ENCODE data around the gene AIF1L. TPM values are rescaled to one million over a fixed set of nuclear protein-coding genes. Genes with fewer than 3 reads are reported as not detected.
"Not testable (repeated sequence)": the region's sequence is repeated elsewhere in the genome, so short reads cannot be mapped to it uniquely, and the experiment has no call there.

Gene AIF1L
- total and polyA plus RNA-seq, 2 experiments from 2014 or later: 14.3 to 18.8 TPM

DNA sequence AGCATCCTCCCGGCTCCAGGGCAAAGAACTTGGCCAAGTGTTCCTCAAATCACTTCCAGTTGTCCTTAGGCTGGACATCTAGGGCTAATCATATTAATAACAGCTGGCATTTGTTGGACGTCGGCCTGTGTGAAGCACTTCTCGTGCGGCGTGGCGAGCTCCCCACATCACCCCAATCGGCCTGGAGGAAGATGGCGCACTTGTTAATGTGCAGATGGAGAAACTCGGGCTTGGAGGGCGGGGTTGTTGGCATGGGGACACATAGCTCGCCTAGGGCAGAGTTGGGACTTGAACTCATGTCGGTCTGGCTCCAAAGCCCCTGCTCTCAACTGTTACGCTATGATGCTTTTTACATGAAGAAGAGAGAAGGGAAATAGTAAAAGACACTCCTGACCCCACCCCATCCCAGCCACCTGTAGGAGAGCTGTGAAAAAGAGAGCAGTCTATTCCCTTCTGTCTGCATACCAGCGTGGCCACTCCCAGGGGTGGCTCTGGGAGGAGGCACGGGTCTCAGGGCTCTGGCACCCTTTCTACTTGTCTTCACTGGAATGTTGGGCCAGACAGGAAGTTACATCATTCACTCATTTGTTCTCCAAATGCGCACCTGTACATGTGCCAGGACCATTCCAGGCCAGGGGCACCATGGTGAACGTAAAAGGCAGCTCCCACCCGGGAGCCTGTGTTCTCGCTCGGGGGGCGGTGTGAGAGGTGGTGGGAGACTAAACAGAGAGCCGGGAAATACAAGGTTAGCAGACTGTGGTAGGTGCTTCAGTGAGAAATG, 16.2 kb downstream of the AIF1L start:
- Histone ChIP-seq H3K27ac (no peak overlapping the region), H3K4me1 (ENCODE audit: low read depth) (no peaks in the 10 kb centered on the region), H3K36me3 (no peaks in the 10 kb centered on the region), H3K4me3 (no peak overlapping the region), H3K9me3 (ENCODE audit: low read depth) (no peaks in the 10 kb centered on the region), H3K27me3 (no peaks in the 10 kb centered on the region)
- no peak for DNase-seq (ENCODE audit: low read depth in 1 of 2, low spot score in 1 of 2)
- TF ChIP-seq CTCF (IDR thresholded peaks at IDR 0.05; ENCODE audit: low read depth, low read length): no peak

DNA sequence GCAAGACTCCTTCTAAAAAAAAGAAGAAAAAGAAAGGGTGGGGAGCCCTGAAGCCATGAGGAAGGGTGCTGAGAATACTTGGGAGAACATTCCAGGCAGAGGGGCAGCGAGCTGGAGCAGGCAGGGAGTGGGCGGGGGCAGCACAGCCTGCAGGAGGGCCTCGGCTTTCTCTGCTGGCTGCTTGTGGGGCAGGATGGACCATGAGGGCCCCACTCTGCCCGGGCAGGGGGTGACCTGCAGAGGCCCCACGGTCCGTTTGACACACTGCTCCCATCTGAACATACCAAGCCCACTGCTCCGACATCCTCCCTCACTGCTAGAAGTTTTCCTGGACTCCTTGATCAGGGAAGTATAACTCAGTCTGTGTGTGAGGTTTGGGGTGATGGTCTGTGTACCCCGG, 17.3 kb downstream of the AIF1L start:
- no peaks in the 10 kb centered on the region for H3K4me1 ChIP-seq (ENCODE audit: low read depth)
- no peak overlapping the region for H3K4me3 ChIP-seq
- H3K27me3 ChIP-seq: no peaks in the 10 kb centered on the region
- H3K27ac ChIP-seq: no peak overlapping the region
- no peaks in the 10 kb centered on the region for H3K36me3 ChIP-seq
- no peak for DNase-seq (ENCODE audit: low read depth in 1 of 2, low spot score in 1 of 2)
- H3K9me3 ChIP-seq (ENCODE audit: low read depth): no peaks in the 10 kb centered on the region
- TF ChIP-seq CTCF (IDR thresholded peaks at IDR 0.05; ENCODE audit: low read depth, low read length): no peak

GRCh38 chr9:131114084-131114535, 17.8 kb downstream of the AIF1L start:
- Histone ChIP-seq H3K9me3 (ENCODE audit: low read depth) (no peaks in the 10 kb centered on the region), H3K4me3 (no peak overlapping the region), H3K27me3 (no peaks in the 10 kb centered on the region), H3K4me1 (ENCODE audit: low read depth) (no peaks in the 10 kb centered on the region), H3K36me3 (no peaks in the 10 kb centered on the region), H3K27ac (no peak overlapping the region)
- DNase-seq (ENCODE audit: low read depth in 1 of 2, low spot score in 1 of 2): no peak
- TF ChIP-seq CTCF (IDR thresholded peaks at IDR 0.05; ENCODE audit: low read depth, low read length): no peak

DNA sequence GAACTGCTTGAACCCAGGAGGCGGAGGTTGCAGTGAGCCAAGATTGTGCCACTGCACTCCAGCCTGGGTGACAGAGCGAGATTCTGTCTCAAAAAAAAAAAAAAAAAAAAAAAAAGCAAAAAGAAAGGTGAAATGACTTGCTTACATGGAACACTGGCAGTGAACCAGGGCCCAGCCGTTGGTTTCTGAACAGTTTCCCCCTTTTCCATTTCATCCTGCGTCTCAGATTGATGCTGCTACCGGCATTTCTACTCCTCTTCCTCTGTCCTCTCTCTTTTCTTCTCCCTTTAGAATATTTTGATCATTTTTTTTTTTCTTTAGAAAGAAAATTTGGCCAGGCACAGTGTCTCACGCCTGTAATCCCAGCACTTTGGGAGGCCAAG, 19.0 kb downstream of the AIF1L start:
- H3K4me1 ChIP-seq (ENCODE audit: low read depth); H3K27me3 ChIP-seq; H3K36me3 ChIP-seq; H3K4me3 ChIP-seq; DNase-seq (ENCODE audit: low read depth in 1 of 2, low spot score in 1 of 2); H3K27ac ChIP-seq; H3K9me3 ChIP-seq (ENCODE audit: low read depth): not testable (repeated sequence)

DNA sequence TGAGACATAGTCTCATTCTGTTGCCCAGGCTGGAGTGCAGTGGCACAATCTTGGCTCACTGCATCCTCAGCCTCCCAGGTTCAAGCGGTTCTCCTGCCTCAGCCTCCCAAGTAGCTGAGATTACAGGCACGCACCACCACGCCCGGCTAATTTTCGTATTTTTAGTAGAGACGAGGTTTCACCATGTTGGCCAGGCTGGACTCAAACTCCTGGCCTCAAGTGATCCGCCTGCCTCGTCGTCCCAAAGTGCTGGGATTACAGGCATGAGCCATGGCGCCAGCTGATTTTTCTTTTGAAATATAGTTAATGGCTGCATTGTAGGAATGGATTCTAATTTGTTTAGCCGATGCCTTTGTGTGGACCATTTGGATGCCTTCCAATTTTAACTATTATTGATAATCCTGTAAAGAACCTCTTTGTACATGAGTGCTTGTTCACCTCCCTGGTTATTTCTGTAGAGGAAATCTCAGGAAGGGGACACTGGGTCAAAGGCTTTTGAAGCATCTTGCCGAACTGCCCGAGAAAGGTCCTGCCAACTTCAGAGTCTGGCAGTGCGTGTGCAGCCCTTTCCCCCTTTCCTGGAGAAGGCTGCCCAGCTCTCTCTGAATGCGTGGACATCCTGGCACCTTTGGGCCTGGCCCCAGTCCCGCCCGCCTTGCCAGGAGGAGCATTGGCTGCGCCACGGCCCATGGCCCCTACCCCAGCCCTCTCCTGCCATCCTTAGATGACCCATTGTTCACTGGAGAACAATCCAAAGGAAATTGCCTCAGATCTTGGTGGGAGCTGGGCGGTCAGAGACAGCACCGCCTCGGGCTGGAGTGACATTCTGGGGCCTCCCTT, 20.2 kb downstream of the AIF1L start:
- H3K27ac ChIP-seq: no peak overlapping the region
- no peaks in the 10 kb centered on the region for H3K36me3 ChIP-seq

More for the DNA sequence above, 20.2 kb downstream of the AIF1L start:
- Histone ChIP-seq H3K9me3 (ENCODE audit: low read depth) (no peaks in the 10 kb centered on the region), H3K27me3 (no peaks in the 10 kb centered on the region), H3K4me1 (ENCODE audit: low read depth) (no peaks in the 10 kb centered on the region), H3K4me3 (no peak overlapping the region)
- peak in 1 of 2 donors; percentile 15 for DNase-seq (ENCODE audit: low read depth in 1 of 2, low spot score in 1 of 2)
- no peak for TF ChIP-seq CTCF (IDR thresholded peaks at IDR 0.05; ENCODE audit: low read depth, low read length)
